Measurements from ENCODE around the gene LNPEP.

DNA sequence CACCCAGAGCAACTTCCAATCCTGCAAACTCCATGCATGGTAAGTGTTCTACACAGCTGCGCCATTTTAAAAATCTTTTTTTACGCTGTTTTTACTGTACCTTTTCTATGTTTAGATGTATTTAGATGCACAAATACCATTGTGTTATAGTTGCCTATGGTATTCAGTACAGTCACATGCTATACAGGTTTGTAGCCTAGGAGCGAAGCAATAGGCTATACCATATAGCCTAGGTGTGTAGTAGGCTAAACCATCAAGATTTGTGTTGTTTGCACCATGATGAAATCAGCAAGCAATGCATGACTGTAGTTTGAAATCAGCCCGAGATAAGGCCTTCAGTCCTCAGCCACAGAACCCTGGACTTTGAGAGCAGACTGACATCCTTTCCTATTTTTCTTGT is 105.4 kb downstream of the LNPEP start:
- TF ChIP-seq, protein P1, sequence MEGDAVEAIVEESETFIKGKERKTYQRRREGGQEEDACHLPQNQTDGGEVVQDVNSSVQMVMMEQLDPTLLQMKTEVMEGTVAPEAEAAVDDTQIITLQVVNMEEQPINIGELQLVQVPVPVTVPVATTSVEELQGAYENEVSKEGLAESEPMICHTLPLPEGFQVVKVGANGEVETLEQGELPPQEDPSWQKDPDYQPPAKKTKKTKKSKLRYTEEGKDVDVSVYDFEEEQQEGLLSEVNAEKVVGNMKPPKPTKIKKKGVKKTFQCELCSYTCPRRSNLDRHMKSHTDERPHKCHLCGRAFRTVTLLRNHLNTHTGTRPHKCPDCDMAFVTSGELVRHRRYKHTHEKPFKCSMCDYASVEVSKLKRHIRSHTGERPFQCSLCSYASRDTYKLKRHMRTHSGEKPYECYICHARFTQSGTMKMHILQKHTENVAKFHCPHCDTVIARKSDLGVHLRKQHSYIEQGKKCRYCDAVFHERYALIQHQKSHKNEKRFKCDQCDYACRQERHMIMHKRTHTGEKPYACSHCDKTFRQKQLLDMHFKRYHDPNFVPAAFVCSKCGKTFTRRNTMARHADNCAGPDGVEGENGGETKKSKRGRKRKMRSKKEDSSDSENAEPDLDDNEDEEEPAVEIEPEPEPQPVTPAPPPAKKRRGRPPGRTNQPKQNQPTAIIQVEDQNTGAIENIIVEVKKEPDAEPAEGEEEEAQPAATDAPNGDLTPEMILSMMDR (IDR thresholded peaks at IDR 0.05) = no peak
- TF ChIP-seq POLR2A (IDR thresholded peaks at IDR 0.05) = no peak

Data from vagina (tissue), 2 donors.